Kidney epithelial cell (primary cell): ENCODE data around the gene ZC2HC1B. TPM values are rescaled to one million over a fixed set of nuclear protein-coding genes. Genes with fewer than 3 reads are reported as not detected.

Experiments
- DNase-seq: peaks from one replicate; pipeline ENCODE4 v3.0.0-alpha.2; 2010; ENCODE audit warnings: low read depth
- H3K27me3 ChIP-seq: 2 replicates; pipeline ENCODE4 v1.6.0; 2011; ENCODE audit warnings: low read length; ENCODE audit not compliant: control insufficient read depth, insufficient read depth
- H3K36me3 ChIP-seq: 2 replicates; pipeline ENCODE4 v1.5.1; 2011; ENCODE audit warnings: low read length; ENCODE audit not compliant: control insufficient read depth, insufficient read depth
- H3K4me3 ChIP-seq: 2 replicates; pipeline ENCODE4 v1.5.1; 2011; ENCODE audit warnings: low read depth, mild to moderate bottlenecking, control low read depth, low read length
- total RNA-seq: library from RNA; depleted of rRNA; stranded (reverse); fragments of >200 nt; gene quantifications from 2 replicates; pipeline ENCODE4 v1.2.3, GENCODE V29; 2015
- TF ChIP-seq, protein P1 (sequence below): IDR thresholded peaks from 2 replicates; pipeline ENCODE4 v1.5.1; 2011; ENCODE audit warnings: mild to moderate bottlenecking, moderate library complexity, low read length, control low read depth, inconsistent platforms; ENCODE audit not compliant: insufficient read depth, poor library complexity, severe bottlenecking

Gene ZC2HC1B
- total RNA-seq, 1 donor from 2014 or later = not detected

DNA sequence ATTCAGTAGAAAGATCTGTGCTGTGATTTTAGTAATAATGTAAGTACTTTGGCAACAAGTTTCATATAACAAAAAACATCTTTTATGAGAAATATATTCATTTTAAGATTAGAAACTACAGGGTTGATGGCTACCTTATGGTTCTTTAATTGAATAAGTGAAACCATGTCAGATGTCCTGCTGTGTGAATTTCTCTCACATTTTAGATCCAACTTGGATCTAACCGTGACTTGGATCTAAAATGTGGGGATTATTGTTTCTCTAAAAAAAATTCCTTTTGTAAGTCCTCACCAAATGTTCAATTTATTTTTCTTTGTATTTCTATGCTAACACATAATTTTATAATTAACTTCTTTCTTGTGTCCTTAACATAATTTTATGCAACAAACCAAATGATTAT is 30.4 kb downstream of the ZC2HC1B start:
- no peaks in the 10 kb centered on the region for H3K27me3 ChIP-seq
- TF ChIP-seq, protein P1, sequence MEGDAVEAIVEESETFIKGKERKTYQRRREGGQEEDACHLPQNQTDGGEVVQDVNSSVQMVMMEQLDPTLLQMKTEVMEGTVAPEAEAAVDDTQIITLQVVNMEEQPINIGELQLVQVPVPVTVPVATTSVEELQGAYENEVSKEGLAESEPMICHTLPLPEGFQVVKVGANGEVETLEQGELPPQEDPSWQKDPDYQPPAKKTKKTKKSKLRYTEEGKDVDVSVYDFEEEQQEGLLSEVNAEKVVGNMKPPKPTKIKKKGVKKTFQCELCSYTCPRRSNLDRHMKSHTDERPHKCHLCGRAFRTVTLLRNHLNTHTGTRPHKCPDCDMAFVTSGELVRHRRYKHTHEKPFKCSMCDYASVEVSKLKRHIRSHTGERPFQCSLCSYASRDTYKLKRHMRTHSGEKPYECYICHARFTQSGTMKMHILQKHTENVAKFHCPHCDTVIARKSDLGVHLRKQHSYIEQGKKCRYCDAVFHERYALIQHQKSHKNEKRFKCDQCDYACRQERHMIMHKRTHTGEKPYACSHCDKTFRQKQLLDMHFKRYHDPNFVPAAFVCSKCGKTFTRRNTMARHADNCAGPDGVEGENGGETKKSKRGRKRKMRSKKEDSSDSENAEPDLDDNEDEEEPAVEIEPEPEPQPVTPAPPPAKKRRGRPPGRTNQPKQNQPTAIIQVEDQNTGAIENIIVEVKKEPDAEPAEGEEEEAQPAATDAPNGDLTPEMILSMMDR = no peak
- no peak for DNase-seq
- H3K4me3 ChIP-seq = no peak overlapping the region
- no peaks in the 10 kb centered on the region for H3K36me3 ChIP-seq

DNA sequence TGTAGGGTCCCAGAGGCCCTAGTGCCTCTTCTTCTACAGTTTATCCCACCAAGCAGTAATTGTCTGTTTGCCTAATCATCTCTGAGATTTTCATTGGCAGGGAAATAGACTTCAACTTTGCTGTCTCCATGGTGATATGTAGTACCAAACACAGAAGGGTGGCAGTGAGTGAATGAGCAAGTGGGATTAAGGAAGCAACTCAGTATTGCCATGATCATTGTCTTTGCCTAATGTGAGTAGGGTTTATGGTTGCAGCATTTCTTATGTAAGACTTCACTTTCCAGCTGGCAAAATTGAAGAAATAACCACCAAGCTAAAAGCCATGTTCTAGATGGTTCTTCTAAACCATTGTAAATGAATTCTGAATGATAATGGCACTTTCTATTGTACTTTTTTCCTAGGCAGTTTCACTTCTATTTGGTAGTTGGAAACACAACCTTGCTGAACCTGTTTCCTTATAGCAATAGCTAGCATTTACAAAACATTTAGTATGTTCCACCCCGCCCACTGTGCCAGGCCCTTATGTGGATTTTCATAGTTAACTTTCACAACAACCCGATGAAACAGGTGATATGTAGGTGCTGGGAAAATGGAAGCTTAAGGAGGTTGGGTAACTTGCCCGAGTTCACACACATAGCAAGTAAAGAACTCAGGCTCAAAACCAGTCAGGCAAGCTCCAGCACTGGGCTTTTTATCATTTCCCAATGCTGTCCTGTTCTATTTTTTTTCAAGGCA is 32.0 kb downstream of the ZC2HC1B start:
- Histone ChIP-seq H3K36me3 (no peaks in the 10 kb centered on the region), H3K27me3 (no peaks in the 10 kb centered on the region), H3K4me3 (no peak overlapping the region)
- TF ChIP-seq, protein P1 = no peak
- no peak for DNase-seq

DNA sequence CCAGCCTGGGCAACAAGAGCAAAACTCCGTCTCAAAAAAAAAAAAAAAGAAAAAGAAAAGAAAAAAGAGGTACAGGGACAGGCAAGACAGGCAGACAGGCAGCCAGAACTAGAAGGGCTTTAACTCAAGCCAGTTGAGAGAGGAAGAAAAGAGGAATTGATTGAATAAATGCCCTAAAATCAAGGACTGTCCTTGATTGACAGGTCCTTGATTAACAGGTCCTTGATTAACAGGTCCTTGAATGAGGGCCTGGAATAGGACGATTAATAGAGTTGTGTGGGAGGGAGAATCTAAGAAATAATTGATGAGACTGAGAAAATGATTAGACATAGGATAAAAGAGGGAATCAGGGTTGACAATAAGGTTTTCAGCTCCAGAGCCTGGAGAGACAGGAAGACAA is 36.1 kb downstream of the ZC2HC1B start:
- DNase-seq = no peak
- no peaks in the 10 kb centered on the region for H3K36me3 ChIP-seq
- no peak overlapping the region for H3K4me3 ChIP-seq
- TF ChIP-seq, protein P1 = no peak
- H3K27me3 ChIP-seq = no peaks in the 10 kb centered on the region

DNA sequence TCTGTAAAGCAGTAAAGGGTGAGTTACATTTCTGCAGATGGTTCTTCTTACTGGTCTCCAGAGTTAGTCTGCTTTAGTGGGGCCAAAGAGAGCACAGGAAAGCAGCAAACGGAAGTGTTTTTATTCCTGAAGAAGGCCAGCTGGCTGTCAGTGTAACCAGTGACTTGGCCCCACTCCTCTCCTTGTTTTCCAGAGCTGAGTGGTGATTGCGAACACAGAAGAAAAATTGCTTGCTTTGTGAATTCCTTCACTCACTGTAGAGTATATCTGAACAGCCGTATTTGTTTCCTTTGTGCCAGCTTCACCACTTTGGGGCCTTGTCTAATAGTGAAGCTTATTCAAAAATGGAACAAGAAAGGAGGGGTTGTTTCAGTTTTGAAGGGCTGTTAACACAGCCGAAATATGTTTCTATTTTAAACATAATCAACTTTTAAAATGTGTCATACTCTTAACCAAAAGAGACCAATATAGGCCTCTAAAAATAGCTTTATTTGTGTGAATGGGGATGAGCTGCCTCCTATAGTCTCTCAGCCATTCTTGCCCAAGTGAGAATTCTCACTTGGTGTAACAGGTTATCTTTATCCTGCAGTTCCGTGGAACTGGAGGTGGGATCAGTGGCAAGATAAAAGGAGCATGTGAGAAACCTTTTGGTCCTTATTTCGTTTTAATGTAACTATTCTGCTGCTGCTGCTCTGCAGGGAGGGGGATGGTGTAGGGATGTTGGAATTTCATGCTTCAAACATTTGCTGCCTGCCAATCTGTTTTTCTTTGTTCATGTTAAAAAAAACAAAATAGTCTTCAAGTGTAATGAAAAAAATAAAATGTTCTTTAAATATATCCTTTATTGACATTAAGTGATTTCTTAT is 37.8 kb downstream of the ZC2HC1B start:
- TF ChIP-seq, protein P1 = no peak
- Histone ChIP-seq H3K27me3 (no peaks in the 10 kb centered on the region), H3K4me3 (no peak overlapping the region), H3K36me3 (no peaks in the 10 kb centered on the region)
- no peak for DNase-seq

DNA sequence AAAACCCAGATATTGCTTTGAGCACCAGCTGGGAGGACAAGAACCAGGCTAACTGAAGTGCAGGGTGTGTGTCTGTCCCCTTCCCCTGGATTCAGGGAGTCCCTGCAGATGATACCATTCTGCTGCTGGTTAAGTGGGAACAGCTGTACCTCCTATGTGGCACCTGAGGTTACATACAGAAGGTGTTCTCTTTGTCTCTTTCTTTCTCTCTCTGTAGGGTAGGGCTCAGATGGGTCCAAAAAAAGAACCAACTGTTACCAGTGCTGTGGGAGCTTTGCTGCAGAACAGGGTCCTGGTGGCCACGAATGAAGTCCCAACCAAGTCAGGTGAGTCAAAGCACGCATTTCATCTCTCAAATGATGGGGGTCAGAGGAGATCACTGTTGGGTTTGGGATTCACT is 38.6 kb downstream of the ZC2HC1B start:
- Histone ChIP-seq H3K36me3 (no peaks in the 10 kb centered on the region), H3K4me3 (no peak overlapping the region), H3K27me3 (no peaks in the 10 kb centered on the region)
- no peak for DNase-seq
- TF ChIP-seq, protein P1 = no peak

DNA sequence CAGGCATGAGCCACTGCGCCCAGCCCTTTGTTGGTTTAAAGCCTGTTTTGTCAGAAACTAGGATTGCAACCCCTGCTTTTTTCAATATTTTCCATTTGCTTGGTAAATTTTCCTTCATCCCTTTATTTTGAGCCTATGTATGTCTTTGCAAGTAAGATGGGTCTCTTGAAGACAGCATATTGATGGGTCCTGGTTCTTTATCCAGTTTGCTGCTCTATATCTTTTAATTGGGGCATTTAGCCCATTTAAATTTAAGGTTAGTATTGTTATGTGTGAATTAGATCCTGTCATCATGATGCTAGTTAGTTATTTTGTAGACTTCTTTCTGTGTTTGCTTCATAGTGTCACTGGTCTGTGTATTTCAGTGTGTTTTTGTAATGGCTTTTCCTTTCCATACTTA is 46.8 kb downstream of the ZC2HC1B start:
- Histone ChIP-seq H3K27me3 (no peaks in the 10 kb centered on the region), H3K4me3 (no peak overlapping the region), H3K36me3 (no peaks in the 10 kb centered on the region)
- TF ChIP-seq, protein P1 = no peak
- no peak for DNase-seq
